Skeletal muscle satellite cell (primary cell): ENCODE data around the gene SORT1.

Experiments used
- H3K27me3 ChIP-seq: 2 replicates; pipeline ENCODE4 v1.7.0; 2013; ENCODE audit warnings: low read length; ENCODE audit not compliant: control insufficient read depth, insufficient read depth
- H3K36me3 ChIP-seq: 2 replicates; pipeline ENCODE4 v1.7.0; 2013; ENCODE audit warnings: mild to moderate bottlenecking, control low read depth, low read length; ENCODE audit not compliant: insufficient read depth
- H3K4me1 ChIP-seq: 2 replicates; pipeline ENCODE4 v1.7.0; 2013; ENCODE audit warnings: low read length; ENCODE audit not compliant: control insufficient read depth, insufficient read depth
- H3K4me2 ChIP-seq: 2 replicates; pipeline ENCODE4 v1.7.0; 2013; ENCODE audit warnings: mild to moderate bottlenecking, low read length
- H3K4me3 ChIP-seq: 2 replicates; pipeline ENCODE4 v1.7.0; 2013; ENCODE audit warnings: low read length
- H3K9ac ChIP-seq: 2 replicates; pipeline ENCODE4 v1.7.0; 2013; ENCODE audit warnings: mild to moderate bottlenecking, low read depth, low read length, moderate library complexity
- H3K9me3 ChIP-seq: replicated peaks from 2 replicates; pipeline ENCODE4 v1.7.0; 2013; ENCODE audit warnings: mild to moderate bottlenecking, control low read depth, low read length

The SORT1 gene

GRCh38 chr1:109304226-109304920 is 93.3 kb downstream of the SORT1 start:
- Histone ChIP-seq H3K4me2 (no peak overlapping the region), H3K9me3 (no peaks in the 10 kb centered on the region), H3K27me3 (no peaks in the 10 kb centered on the region), H3K9ac (no peak overlapping the region), H3K4me3 (no peak overlapping the region), H3K36me3 (no peaks in the 10 kb centered on the region), H3K4me1 (peaks cover 12% of the 10 kb centered on the region)

- Histone ChIP-seq H3K4me3 (no peak overlapping the region), H3K27me3 (no peaks in the 10 kb centered on the region), H3K36me3 (no peaks in the 10 kb centered on the region), H3K4me2 (no peak overlapping the region), H3K9ac (no peak overlapping the region), H3K4me1 (peaks cover 27% of the 10 kb centered on the region), H3K9me3 (no peaks in the 10 kb centered on the region)
These were observed 95.8 kb downstream of the SORT1 start for GRCh38 chr1:109301874-109302273.

GRCh38 chr1:109300650-109301151 is 97.0 kb downstream of the SORT1 start:
- no peaks in the 10 kb centered on the region for H3K27me3 ChIP-seq
- H3K9ac ChIP-seq = no peak overlapping the region
- no peak overlapping the region for H3K4me3 ChIP-seq
- H3K36me3 ChIP-seq = no peaks in the 10 kb centered on the region
- H3K4me2 ChIP-seq = no peak overlapping the region
- no peaks in the 10 kb centered on the region for H3K9me3 ChIP-seq
- peaks cover 27% of the 10 kb centered on the region for H3K4me1 ChIP-seq

GRCh38 chr1:109299558-109300343 is 98.0 kb downstream of the SORT1 start:
- Histone ChIP-seq H3K9me3 (no peaks in the 10 kb centered on the region), H3K4me1 (peaks cover 27% of the 10 kb centered on the region), H3K4me3 (peak overlapping the region; percentile 41), H3K36me3 (no peaks in the 10 kb centered on the region), H3K9ac (peak overlapping the region; percentile 55), H3K4me2 (peak overlapping the region; percentile 67), H3K27me3 (no peaks in the 10 kb centered on the region)

- Histone ChIP-seq H3K4me3 (peak overlapping the region; percentile 22), H3K9ac (peak overlapping the region; percentile 57), H3K9me3 (no peaks in the 10 kb centered on the region), H3K4me1 (peaks cover 30% of the 10 kb centered on the region), H3K4me2 (peak overlapping the region; percentile 67), H3K27me3 (no peaks in the 10 kb centered on the region), H3K36me3 (no peaks in the 10 kb centered on the region)
These were observed 98.8 kb downstream of the SORT1 start for GRCh38 chr1:109298666-109299557.

- Histone ChIP-seq H3K4me3 (no peak overlapping the region), H3K4me1 (peaks cover 32% of the 10 kb centered on the region), H3K4me2 (no peak overlapping the region), H3K9me3 (no peaks in the 10 kb centered on the region), H3K27me3 (no peaks in the 10 kb centered on the region), H3K36me3 (no peaks in the 10 kb centered on the region), H3K9ac (no peak overlapping the region)
These were observed 100.9 kb downstream of the SORT1 start for GRCh38 chr1:109296782-109297181.

- Histone ChIP-seq H3K4me3 (no peak overlapping the region), H3K9me3 (no peaks in the 10 kb centered on the region), H3K36me3 (no peaks in the 10 kb centered on the region), H3K4me1 (peaks cover 32% of the 10 kb centered on the region), H3K9ac (no peak overlapping the region), H3K27me3 (no peaks in the 10 kb centered on the region), H3K4me2 (no peak overlapping the region)
These were observed 101.9 kb downstream of the SORT1 start for GRCh38 chr1:109295712-109296415.

- H3K4me3 ChIP-seq = no peak overlapping the region
- no peaks in the 10 kb centered on the region for H3K9me3 ChIP-seq
- H3K36me3 ChIP-seq = no peaks in the 10 kb centered on the region
- H3K9ac ChIP-seq = no peak overlapping the region
- no peaks in the 10 kb centered on the region for H3K27me3 ChIP-seq
- H3K4me2 ChIP-seq = no peak overlapping the region
- H3K4me1 ChIP-seq = peaks cover 21% of the 10 kb centered on the region
These were observed 103.2 kb downstream of the SORT1 start for GRCh38 chr1:109294481-109294880.

GRCh38 chr1:109293026-109293425 is 104.7 kb downstream of the SORT1 start:
- Histone ChIP-seq H3K4me1 (peaks cover 7% of the 10 kb centered on the region), H3K36me3 (no peaks in the 10 kb centered on the region), H3K4me3 (no peak overlapping the region), H3K27me3 (no peaks in the 10 kb centered on the region), H3K9ac (no peak overlapping the region), H3K4me2 (no peak overlapping the region), H3K9me3 (no peaks in the 10 kb centered on the region)

GRCh38 chr1:109292364-109292763 is 105.4 kb downstream of the SORT1 start:
- Histone ChIP-seq H3K9me3 (no peaks in the 10 kb centered on the region), H3K4me2 (no peak overlapping the region), H3K9ac (no peak overlapping the region), H3K4me1 (peaks cover 5% of the 10 kb centered on the region), H3K36me3 (no peaks in the 10 kb centered on the region), H3K4me3 (no peak overlapping the region), H3K27me3 (no peaks in the 10 kb centered on the region)

- H3K9me3 ChIP-seq = no peaks in the 10 kb centered on the region
- no peaks in the 10 kb centered on the region for H3K27me3 ChIP-seq
- H3K4me3 ChIP-seq = no peak overlapping the region
- no peak overlapping the region for H3K9ac ChIP-seq
- H3K4me2 ChIP-seq = no peak overlapping the region
- no peaks in the 10 kb centered on the region for H3K36me3 ChIP-seq
- H3K4me1 ChIP-seq = peaks cover 5% of the 10 kb centered on the region
These were observed 106.7 kb downstream of the SORT1 start for GRCh38 chr1:109290998-109291397.
